Body of pancreas (tissue), 4 donors: ENCODE results near the gene CASP9.
"Not testable (repeated sequence)": the region's sequence is repeated elsewhere in the genome, so short reads cannot be mapped to it uniquely, and the experiment has no call there.

Experiments used
- CTCF ChIP-seq, 7 experiments: fragments of 450-650 bp in 4 of 7; fragments of 200-600 bp in 3 of 7; sonication (generic) in 3 of 7; IDR thresholded peaks; one replicate each; pipeline ENCODE4 v1.5.1; 2016 to 2019; ENCODE audit warnings: antibody characterized with exemption in 7 of 7
- POLR2A ChIP-seq, 3 donors: fragments of 450-650 bp; IDR thresholded peaks; one replicate each; pipeline ENCODE4 v1.6.1; 2016; ENCODE audit warnings: antibody characterized with exemption in 3 of 3, mild to moderate bottlenecking in 2 of 3

GRCh38 chr1:15463926-15464322 is 60.1 kb downstream of the CASP9 start:
- not testable (repeated sequence) for TF ChIP-seq POLR2A, CTCF (IDR thresholded peaks at IDR 0.05)
